ENCODE measurements around the gene AGO3. TPM values are rescaled to one million over a fixed set of nuclear protein-coding genes. Genes with fewer than 3 reads are reported as not detected.

The AGO3 gene
- total RNA-seq, 2 experiments from 2014 or later: 31.3 to 34.5 TPM

DNA sequence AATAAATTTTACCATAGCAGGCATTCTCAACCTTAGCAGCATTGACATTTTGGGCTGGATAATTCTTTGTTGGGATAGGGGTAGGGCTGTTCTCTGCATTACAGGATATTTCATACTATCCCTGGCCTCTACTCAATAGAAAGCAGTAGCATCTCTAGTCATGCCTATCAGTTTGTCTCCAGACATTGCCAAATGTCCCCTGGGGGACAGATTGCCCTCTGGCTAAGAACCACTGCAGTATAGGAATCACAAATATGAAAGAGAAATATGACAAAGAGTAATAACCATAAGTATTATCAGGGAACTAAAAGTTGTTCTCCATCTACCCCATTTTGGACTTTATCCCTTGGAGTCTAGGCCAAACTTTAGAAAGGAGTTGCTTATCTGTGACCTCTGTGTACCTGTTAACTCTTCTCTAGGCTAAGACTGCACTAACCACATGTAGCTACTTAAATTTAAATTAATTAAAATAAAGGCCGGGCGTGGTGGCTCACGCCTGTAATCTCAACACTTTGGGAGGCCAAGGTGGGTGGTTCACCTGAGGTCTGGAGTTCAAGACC, 76.1 kb downstream of the AGO3 start:
- ChIA-PET CTCF (no interaction called here), POLR2A (no interaction called here)
- no peaks in the 10 kb centered on the region for H3K9me3 ChIP-seq (ENCODE audit: control insufficient read depth in 1 of 2, insufficient read depth in 1 of 2, low read length in 2 of 2)
- no peak overlapping the region for H3K27ac ChIP-seq (ENCODE audit: low read depth in 1 of 2, low read length in 2 of 2)
- no peaks in the 10 kb centered on the region for H3K9me3 Mint-ChIP-seq
- no peaks in the 10 kb centered on the region for H3K4me1 ChIP-seq (ENCODE audit: insufficient read depth, low read length)
- H3K4me3 ChIP-seq (ENCODE audit: low read length): no peak overlapping the region
- ATAC-seq (ENCODE audit: poor library complexity): no peak
- H3K36me3 Mint-ChIP-seq (ENCODE audit: low read depth): peaks cover 42% of the 10 kb centered on the region
- no peak overlapping the region for H3K27ac Mint-ChIP-seq
- TF ChIP-seq, protein P1, sequence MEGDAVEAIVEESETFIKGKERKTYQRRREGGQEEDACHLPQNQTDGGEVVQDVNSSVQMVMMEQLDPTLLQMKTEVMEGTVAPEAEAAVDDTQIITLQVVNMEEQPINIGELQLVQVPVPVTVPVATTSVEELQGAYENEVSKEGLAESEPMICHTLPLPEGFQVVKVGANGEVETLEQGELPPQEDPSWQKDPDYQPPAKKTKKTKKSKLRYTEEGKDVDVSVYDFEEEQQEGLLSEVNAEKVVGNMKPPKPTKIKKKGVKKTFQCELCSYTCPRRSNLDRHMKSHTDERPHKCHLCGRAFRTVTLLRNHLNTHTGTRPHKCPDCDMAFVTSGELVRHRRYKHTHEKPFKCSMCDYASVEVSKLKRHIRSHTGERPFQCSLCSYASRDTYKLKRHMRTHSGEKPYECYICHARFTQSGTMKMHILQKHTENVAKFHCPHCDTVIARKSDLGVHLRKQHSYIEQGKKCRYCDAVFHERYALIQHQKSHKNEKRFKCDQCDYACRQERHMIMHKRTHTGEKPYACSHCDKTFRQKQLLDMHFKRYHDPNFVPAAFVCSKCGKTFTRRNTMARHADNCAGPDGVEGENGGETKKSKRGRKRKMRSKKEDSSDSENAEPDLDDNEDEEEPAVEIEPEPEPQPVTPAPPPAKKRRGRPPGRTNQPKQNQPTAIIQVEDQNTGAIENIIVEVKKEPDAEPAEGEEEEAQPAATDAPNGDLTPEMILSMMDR (IDR thresholded peaks at IDR 0.05): no peak
- no peaks in the 10 kb centered on the region for H3K27me3 Mint-ChIP-seq
- peaks cover 19% of the 10 kb centered on the region for H3K36me3 ChIP-seq (ENCODE audit: insufficient read depth, low read length)
- intact Hi-C loops (cut with DNase I, micrococcal nuclease): loop anchor here in 1 of 2 experiments (10.0 kb wide), 1 partner anchor 78 kb away; the partner anchor contains the start of genes ADPRS and TEKT2
- DNase-seq: no peak
- H3K4me3 Mint-ChIP-seq: no peak overlapping the region
- H3K4me1 Mint-ChIP-seq (ENCODE audit: low read depth): no peaks in the 10 kb centered on the region
- H3K27me3 ChIP-seq (ENCODE audit: control insufficient read depth in 1 of 2, insufficient read depth in 2 of 2, low read length in 2 of 2): no peaks in the 10 kb centered on the region

DNA sequence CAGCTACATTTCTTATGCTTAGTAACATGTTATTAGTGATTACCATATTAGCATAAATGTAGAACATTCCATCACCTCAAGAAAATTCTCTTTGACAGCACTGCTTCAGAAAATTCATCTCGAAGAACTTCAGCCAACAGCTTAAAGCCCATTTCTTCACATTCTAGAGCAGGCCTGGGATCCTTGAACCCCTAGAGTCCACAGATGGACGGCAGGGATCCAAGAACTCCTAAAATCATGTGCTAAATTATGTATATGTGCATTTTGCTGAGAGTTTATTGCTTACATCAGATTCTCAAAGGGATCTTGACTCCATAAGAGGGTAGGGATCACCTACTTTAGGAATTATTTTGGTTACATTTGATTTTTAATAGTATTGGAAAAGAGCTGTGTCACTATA, 76.8 kb downstream of the AGO3 start:
- no peak for DNase-seq
- no peaks in the 10 kb centered on the region for H3K4me1 ChIP-seq (ENCODE audit: insufficient read depth, low read length)
- CTCF ChIA-PET: no interaction called here
- H3K4me3 ChIP-seq (ENCODE audit: low read length): no peak overlapping the region
- no peak for ATAC-seq (ENCODE audit: poor library complexity)
- no peak overlapping the region for H3K27ac ChIP-seq (ENCODE audit: low read depth in 1 of 2, low read length in 2 of 2)
- no peak overlapping the region for H3K4me3 Mint-ChIP-seq
- POLR2A ChIA-PET: no interaction called here
- no peaks in the 10 kb centered on the region for H3K9me3 Mint-ChIP-seq
- intact Hi-C loops (cut with DNase I, micrococcal nuclease): loop anchor here in 1 of 2 experiments (10.0 kb wide), 1 partner anchor 77 kb away; the partner anchor contains the start of genes ADPRS and TEKT2
- TF ChIP-seq, protein P1 (IDR thresholded peaks at IDR 0.05): no peak
- no peaks in the 10 kb centered on the region for H3K4me1 Mint-ChIP-seq (ENCODE audit: low read depth)
- no peaks in the 10 kb centered on the region for H3K27me3 Mint-ChIP-seq
- H3K36me3 ChIP-seq (ENCODE audit: insufficient read depth, low read length): peaks cover 21% of the 10 kb centered on the region
- peaks cover 47% of the 10 kb centered on the region for H3K36me3 Mint-ChIP-seq (ENCODE audit: low read depth)
- H3K27me3 ChIP-seq (ENCODE audit: control insufficient read depth in 1 of 2, insufficient read depth in 2 of 2, low read length in 2 of 2): no peaks in the 10 kb centered on the region
- no peak overlapping the region for H3K27ac Mint-ChIP-seq
- H3K9me3 ChIP-seq (ENCODE audit: control insufficient read depth in 1 of 2, insufficient read depth in 1 of 2, low read length in 2 of 2): no peaks in the 10 kb centered on the region

DNA sequence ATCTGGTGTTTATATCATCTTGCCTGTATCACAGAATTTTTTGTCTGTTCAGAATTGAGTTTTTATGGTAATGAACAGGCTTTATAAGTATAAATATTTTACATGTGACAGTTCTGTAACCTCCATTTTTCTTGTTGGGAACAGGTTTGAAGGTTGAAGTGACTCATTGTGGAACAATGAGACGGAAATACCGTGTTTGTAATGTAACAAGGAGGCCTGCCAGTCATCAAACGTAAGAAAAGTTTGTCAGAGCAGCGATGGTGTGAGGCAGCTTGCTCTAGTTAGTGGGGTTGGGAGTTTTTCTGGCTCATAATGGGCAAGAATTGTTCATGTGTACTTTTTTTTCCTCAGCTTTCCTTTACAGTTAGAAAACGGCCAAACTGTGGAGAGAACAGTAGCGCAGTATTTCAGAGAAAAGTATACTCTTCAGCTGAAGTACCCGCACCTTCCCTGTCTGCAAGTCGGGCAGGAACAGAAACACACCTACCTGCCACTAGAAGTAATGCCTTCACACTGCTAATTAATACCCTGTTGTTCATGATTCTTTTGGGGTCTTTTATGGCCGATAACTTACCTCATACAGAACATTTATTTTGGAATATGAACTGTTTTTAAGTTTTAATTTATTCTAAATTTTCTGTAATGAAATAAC, 77.8 kb downstream of the AGO3 start:
- ChIA-PET CTCF (no interaction called here), POLR2A (no interaction called here)
- Mint-ChIP-seq H3K4me3 (no peak overlapping the region), H3K27me3 (no peaks in the 10 kb centered on the region), H3K36me3 (ENCODE audit: low read depth) (peaks cover 55% of the 10 kb centered on the region), H3K27ac (no peak overlapping the region), H3K9me3 (no peaks in the 10 kb centered on the region), H3K4me1 (ENCODE audit: low read depth) (no peaks in the 10 kb centered on the region)
- ATAC-seq (ENCODE audit: poor library complexity): no peak
- Histone ChIP-seq H3K27ac (ENCODE audit: low read depth in 1 of 2, low read length in 2 of 2) (no peak overlapping the region), H3K9me3 (ENCODE audit: control insufficient read depth in 1 of 2, insufficient read depth in 1 of 2, low read length in 2 of 2) (no peaks in the 10 kb centered on the region), H3K27me3 (ENCODE audit: control insufficient read depth in 1 of 2, insufficient read depth in 2 of 2, low read length in 2 of 2) (no peaks in the 10 kb centered on the region), H3K36me3 (ENCODE audit: insufficient read depth, low read length) (peaks cover 30% of the 10 kb centered on the region), H3K4me3 (ENCODE audit: low read length) (no peak overlapping the region), H3K4me1 (ENCODE audit: insufficient read depth, low read length) (no peaks in the 10 kb centered on the region)
- intact Hi-C loops (cut with DNase I, micrococcal nuclease): loop anchor here in 1 of 2 experiments (10.0 kb wide), 1 partner anchor 76 kb away; the partner anchor contains the start of genes ADPRS and TEKT2
- TF ChIP-seq, protein P1 (IDR thresholded peaks at IDR 0.05): no peak
- no peak for DNase-seq

Data from CD4-positive, alpha-beta T cell (primary cell).